Loucy (cell line): ENCODE data around the gene ING2.

Source experiments
- CTCF ChIP-seq: fragments of 200-600 bp; sonication (generic); conservative IDR thresholded peaks from 2 replicates; pipeline ENCODE4 v1.5.1; 2014; ENCODE audit warnings: mild to moderate bottlenecking, antibody characterized with exemption, low read length
- EZH2phosphoT487 ChIP-seq: fragments of 200-600 bp; IDR thresholded peaks from 2 replicates; pipeline ENCODE4 v1.6.1; 2018; ENCODE audit warnings: antibody characterized with exemption, mild to moderate bottlenecking, moderate library complexity, borderline replicate concordance

- TF ChIP-seq CTCF, result no peak
- TF ChIP-seq EZH2phosphoT487, result no peak
These were observed 36.3 kb downstream of the ING2 start for GRCh38 chr4:183541010-183541751.
